Mucosa of descending colon (tissue), 3 donors: Measurements from ENCODE around the gene PLA2G10. TPM values are rescaled to one million over a fixed set of nuclear protein-coding genes. Genes with fewer than 3 reads are reported as not detected.
"Not testable (repeated sequence)": the region's sequence is repeated elsewhere in the genome, so short reads cannot be mapped to it uniquely, and the experiment has no call there.

Source experiments
- ATAC-seq: fragments of 200-7000 bp; cut with Tn5 transposase; one replicate; pipeline ENCODE4 v1.9.1; 2020; ENCODE audit warnings: mild to moderate bottlenecking, moderate library complexity
- DNase-seq, 3 donors: peaks; one replicate each; pipeline ENCODE4 v3.0.0-alpha.2; 2020
- H3K36me3 ChIP-seq: fragments of 200-600 bp; one replicate; pipeline ENCODE4 v1.8.0; 2021; ENCODE audit warnings: low read depth, mild to moderate bottlenecking
- H3K4me1 ChIP-seq: fragments of 200-600 bp; one replicate; pipeline ENCODE4 v1.8.0; 2021; ENCODE audit warnings: low read depth, mild to moderate bottlenecking
- H3K4me3 ChIP-seq: fragments of 200-600 bp; one replicate; pipeline ENCODE4 v1.8.0; 2021; ENCODE audit warnings: mild to moderate bottlenecking
- H3K9me3 ChIP-seq: fragments of 200-600 bp; one replicate; pipeline ENCODE4 v1.8.0; 2021; ENCODE audit warnings: mild to moderate bottlenecking
- intact Hi-C, 2 donors: fragments of 100-400 bp; cut with DNase I in 1 of 2; cut with micrococcal nuclease in 1 of 2; formaldehyde crosslinking; loops; one replicate each; pipeline versions ENCODE4 v1.11.0 to v1.11.1; 2022; cut with DNase I, micrococcal nuclease
- total RNA-seq, 3 donors: library from RNA; stranded (reverse); fragmentation: NEBNext Ultra II Directional in 2 of 3; extraction: Animal tissue kit (Norgen Biotek cat#: 25700) in 2 of 3; gene quantifications; one replicate each; pipeline versions ENCODE4 v1.2.1 to v1.2.4, GENCODE V29; 2021 to 2023
- TF ChIP-seq, protein P1 (sequence below): fragments of 200-600 bp; IDR thresholded peaks from one replicate; pipeline ENCODE4 v1.8.0; 2022; ENCODE audit warnings: antibody characterized with exemption, mild to moderate bottlenecking
- donor health status: DM: no; HTN: no; CAD: no; lungs with moderate emphysema.
- donor health status: DM: no; HTN: no; CAD: no.
- donor health status: DM: no; HTN: yes; CAD: no.

Gene PLA2G10
- total RNA-seq, 3 donors from 2014 or later, result 20.9 to 53.1 (median 48.6) TPM

DNA sequence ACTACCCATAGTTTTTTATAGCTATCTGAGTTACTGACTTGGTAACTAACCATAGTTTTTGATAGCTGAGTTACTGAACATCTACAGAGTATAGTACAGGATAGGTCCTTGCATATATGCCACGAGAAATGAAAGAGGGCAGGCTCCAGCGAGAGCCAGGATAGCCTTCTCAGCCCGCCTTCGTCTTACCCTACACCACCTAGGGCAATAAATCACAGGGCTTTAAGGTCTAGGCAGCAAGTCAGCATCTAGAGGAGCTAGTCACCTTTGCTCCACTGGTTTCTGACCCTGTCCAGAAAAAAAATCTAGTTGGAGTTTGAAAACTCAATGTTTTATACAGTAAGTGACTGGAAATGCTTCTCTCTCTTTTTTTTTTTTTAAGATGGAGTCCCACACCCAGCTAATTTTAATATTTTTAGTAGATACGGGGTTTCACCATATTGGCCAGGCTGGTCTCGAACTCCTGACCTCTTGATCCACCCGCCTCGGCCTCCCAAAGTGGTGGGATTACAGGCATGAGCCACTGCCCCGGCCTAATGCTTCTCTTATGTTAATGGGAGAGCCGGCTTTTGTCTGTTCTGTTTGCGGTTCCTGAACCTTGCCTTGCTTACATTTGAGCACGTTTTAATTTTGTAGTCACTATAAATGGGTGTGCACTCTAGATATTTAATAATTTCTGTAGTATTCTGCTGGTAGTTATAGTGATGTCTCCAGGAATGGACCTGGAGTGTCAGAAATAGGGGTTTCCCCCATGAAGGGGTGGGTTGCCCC is 58.5 kb downstream of the PLA2G10 start:
- intact Hi-C loops, result no loop called here

DNA sequence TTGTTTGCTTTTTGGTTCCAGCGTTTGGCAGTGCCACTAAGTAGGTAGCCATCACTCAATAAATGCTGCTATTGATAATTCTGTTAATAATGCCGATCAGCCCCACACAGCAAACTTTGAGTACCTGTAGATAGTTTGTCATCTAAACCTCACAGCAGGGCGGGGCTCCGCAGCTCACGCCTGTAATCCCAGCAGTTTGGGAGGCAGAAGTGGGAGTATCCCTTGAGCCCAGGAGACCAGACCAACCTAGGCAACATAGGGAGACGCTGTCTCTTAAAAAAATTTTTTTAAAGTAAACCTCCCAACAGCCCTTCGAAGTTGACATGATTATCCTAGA is 59.8 kb downstream of the PLA2G10 start:
- DNase-seq, result peak in 2 of 3 donors; percentile 52 to 55
- Histone ChIP-seq H3K4me3 (no peak overlapping the region), H3K9me3 (no peaks in the 10 kb centered on the region), H3K36me3 (no peaks in the 10 kb centered on the region), H3K4me1 (peaks cover 26% of the 10 kb centered on the region)
- intact Hi-C loops, result no loop called here
- ATAC-seq, result no peak
- TF ChIP-seq, protein P1, sequence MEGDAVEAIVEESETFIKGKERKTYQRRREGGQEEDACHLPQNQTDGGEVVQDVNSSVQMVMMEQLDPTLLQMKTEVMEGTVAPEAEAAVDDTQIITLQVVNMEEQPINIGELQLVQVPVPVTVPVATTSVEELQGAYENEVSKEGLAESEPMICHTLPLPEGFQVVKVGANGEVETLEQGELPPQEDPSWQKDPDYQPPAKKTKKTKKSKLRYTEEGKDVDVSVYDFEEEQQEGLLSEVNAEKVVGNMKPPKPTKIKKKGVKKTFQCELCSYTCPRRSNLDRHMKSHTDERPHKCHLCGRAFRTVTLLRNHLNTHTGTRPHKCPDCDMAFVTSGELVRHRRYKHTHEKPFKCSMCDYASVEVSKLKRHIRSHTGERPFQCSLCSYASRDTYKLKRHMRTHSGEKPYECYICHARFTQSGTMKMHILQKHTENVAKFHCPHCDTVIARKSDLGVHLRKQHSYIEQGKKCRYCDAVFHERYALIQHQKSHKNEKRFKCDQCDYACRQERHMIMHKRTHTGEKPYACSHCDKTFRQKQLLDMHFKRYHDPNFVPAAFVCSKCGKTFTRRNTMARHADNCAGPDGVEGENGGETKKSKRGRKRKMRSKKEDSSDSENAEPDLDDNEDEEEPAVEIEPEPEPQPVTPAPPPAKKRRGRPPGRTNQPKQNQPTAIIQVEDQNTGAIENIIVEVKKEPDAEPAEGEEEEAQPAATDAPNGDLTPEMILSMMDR, result no peak

More for the DNA sequence above, 58.5 kb downstream of the PLA2G10 start:
- DNase-seq (no peak), ATAC-seq (no peak)
- TF ChIP-seq, protein P1, result no peak
- H3K4me1 ChIP-seq, result peaks cover 26% of the 10 kb centered on the region
- H3K36me3 ChIP-seq, result no peaks in the 10 kb centered on the region
- no peak overlapping the region for H3K4me3 ChIP-seq
- H3K9me3 ChIP-seq, result no peaks in the 10 kb centered on the region

DNA sequence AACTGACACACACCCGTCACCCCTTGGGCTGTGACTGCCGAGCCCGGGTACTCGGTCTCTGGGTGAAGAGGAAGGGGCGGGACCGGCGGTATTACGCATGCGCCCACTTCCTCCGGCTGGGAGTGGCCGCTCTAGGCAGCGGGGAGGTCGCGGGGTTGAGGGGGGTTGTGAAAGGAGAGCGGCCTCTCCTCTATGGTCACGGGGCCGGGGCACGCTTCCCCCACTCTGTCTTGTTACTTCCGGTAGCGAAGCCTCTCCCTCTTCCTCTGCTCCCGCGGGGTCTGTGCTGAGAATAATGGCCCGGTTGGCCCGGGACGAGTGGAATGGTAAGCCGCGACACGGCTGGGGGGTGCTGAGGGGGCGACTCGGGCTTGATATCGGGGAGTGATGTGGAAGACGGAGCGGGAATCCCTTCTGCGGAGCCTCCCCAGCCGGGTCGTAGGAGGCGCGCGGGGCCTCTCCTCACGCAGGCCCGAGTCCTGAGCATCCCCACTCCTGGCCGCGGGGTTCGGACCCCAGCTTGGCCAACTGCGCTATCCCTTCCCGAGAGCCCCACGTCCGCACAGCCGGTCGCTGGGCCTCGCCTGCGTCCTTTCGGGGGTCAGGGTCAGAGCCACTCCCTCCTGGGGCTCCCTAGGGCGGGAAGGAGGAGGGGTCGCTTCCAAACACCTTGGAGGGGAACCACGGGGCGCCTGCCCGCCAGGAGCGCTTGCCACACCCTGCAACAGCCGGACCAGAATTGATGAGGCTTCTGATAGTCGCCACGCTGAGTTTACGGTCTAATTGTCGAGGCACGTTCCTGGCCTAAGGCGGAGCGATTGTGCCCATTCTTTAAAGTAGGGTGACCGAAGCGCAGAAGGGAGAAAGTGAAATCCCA is 61.2 kb downstream of the PLA2G10 start, which contains the start of gene BFAR:
Gene BFAR (plus strand): TSS at position 259 of the 877 bp plus-strand sequence. CDS start 11,396 bp downstream, outside the sequence.
- no peaks in the 10 kb centered on the region for H3K36me3 ChIP-seq
- H3K4me3 ChIP-seq, result peak within 1 kb of the TSS; percentile 85
- intact Hi-C loops, result no loop called here
- no peaks in the 10 kb centered on the region for H3K9me3 ChIP-seq
- TF ChIP-seq, protein P1, result peak; percentile 7
- peaks cover 32% of the 10 kb centered on the region for H3K4me1 ChIP-seq
- peak; percentile 78 for ATAC-seq
- DNase-seq, result peak; percentile 99 to 100 (median 99)

DNA sequence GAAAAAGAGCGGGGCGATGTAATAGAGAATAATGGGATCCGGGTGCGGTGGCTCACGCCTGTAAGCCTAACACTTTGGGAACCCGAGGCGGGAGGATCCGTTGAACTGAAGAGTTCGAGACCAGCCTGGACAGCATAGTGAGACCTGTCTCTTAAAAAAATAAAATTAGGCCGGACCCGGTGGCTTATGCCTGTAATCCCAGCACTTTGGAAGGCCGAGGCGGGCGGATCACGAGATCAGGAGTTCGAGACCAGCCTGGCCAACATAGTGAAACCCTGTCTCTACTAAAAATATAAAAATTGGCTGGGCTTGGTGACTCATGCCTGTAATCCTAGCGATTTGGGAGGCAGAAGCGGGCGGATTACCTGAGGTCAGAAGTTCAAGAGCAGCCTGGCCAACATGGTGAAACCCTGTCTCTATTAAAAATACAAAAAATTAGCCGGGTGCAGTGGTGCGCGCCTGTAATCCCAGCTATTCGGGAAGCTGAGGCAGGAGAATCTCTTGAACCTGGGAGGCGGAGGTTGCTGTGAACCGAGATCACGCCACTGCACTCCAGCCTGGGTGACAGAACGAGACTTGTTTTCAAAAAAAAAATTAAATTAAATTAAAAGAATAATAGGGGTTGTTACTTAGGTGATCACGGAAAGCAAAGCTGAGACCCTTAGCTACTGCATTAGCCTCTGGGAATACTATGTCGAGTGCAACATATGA is 63.3 kb downstream of the PLA2G10 start:
- H3K4me3 ChIP-seq, result not testable (repeated sequence)
- H3K4me1 ChIP-seq, result peaks cover 27% of the 10 kb centered on the region
- peak in 2 of 3 donors; percentile 54 to 63 for DNase-seq

DNA sequence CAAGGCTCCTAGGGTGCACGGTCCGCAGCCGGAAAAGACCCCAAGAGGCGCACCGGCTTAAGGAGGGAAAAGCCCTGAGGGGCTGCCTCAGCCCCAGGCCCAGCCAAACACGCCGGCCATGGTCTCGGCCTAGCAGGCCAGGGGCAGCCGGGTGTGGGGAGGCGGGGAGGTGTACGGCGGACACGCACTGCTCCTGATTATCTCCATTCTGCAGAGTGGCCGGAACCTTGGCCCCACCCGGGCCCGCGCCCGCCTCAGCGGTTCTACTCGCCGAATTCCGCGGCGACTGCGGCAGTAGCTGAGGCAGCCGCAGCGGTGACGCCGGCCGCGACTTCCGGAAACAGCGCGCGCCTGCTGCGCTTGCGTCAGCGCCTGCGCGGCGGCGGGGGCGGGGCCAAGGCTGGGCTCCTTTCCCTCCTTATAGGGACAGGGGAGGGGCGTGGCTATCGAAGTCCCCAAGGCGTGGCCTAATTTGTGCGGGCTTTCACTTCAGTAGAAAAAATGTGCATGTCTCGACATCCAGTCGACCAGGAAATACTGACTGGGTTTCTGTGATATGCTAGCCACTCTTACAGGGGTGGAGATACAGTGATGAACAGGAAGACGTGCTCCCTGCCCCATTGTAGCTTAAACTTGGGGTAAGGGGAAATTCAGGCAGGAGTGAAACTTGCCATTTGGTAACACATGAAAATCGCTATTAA is 64.0 kb downstream of the PLA2G10 start, which contains the start of gene PARN:
Gene PARN (minus strand): TSS at position 342 of the 701 bp plus-strand sequence. CDS start 135 bp downstream, at position 207.
- H3K4me3 ChIP-seq, result peak within 1 kb of the TSS; percentile 60
- no peaks in the 10 kb centered on the region for H3K36me3 ChIP-seq
- H3K4me1 ChIP-seq, result peaks cover 23% of the 10 kb centered on the region
- TF ChIP-seq, protein P1, result no peak
- intact Hi-C loops, result no loop called here
- ATAC-seq, result peak; percentile 80
- DNase-seq, result peak; percentile 98 to 99 (median 98)
- no peaks in the 10 kb centered on the region for H3K9me3 ChIP-seq

More for the DNA sequence above, 63.3 kb downstream of the PLA2G10 start:
- intact Hi-C loops, H3K36me3 ChIP-seq, H3K9me3 ChIP-seq, ATAC-seq: not testable (repeated sequence)
